SH-SY5Y (cell line): ENCODE data around the gene UBE2E1.

Experiments
- GATA2 ChIP-seq: IDR thresholded peaks from 2 replicates; pipeline ENCODE4 v1.6.1; 2011; ENCODE audit warnings: mild to moderate bottlenecking, low read depth, low read length
- GATA3 ChIP-seq: IDR thresholded peaks from 2 replicates; pipeline ENCODE4 v1.6.1; 2011; ENCODE audit warnings: low read depth, mild to moderate bottlenecking, low read length, moderate library complexity

GRCh38 chr3:23934253-23934652, 128.5 kb downstream of the UBE2E1 start:
- TF ChIP-seq GATA2 (no peak), GATA3 (no peak)
